ENCODE measurements around the gene TBC1D22B.
"Not testable (repeated sequence)": the region's sequence is repeated elsewhere in the genome, so short reads cannot be mapped to it uniquely, and the experiment has no call there.

GRCh38 chr6:37307484-37307883 lies 49.9 kb downstream of the TBC1D22B start:
- TF ChIP-seq, protein P1, sequence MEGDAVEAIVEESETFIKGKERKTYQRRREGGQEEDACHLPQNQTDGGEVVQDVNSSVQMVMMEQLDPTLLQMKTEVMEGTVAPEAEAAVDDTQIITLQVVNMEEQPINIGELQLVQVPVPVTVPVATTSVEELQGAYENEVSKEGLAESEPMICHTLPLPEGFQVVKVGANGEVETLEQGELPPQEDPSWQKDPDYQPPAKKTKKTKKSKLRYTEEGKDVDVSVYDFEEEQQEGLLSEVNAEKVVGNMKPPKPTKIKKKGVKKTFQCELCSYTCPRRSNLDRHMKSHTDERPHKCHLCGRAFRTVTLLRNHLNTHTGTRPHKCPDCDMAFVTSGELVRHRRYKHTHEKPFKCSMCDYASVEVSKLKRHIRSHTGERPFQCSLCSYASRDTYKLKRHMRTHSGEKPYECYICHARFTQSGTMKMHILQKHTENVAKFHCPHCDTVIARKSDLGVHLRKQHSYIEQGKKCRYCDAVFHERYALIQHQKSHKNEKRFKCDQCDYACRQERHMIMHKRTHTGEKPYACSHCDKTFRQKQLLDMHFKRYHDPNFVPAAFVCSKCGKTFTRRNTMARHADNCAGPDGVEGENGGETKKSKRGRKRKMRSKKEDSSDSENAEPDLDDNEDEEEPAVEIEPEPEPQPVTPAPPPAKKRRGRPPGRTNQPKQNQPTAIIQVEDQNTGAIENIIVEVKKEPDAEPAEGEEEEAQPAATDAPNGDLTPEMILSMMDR (IDR thresholded peaks at IDR 0.05) = not testable (repeated sequence)
- not testable (repeated sequence) for TF ChIP-seq POLR2AphosphoS5 (IDR thresholded peaks at IDR 0.05; ENCODE audit: low read depth, low read length); TAF1 (IDR thresholded peaks at IDR 0.05; ENCODE audit: borderline replicate concordance, low read depth, low read length); RCOR1 (IDR thresholded peaks at IDR 0.05; ENCODE audit: low read length); RFX5 (IDR thresholded peaks at IDR 0.05; ENCODE audit: low read length)
- TF ChIP-seq, protein P2, sequence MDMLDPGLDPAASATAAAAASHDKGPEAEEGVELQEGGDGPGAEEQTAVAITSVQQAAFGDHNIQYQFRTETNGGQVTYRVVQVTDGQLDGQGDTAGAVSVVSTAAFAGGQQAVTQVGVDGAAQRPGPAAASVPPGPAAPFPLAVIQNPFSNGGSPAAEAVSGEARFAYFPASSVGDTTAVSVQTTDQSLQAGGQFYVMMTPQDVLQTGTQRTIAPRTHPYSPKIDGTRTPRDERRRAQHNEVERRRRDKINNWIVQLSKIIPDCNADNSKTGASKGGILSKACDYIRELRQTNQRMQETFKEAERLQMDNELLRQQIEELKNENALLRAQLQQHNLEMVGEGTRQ (IDR thresholded peaks at IDR 0.05; ENCODE audit: borderline replicate concordance, low read depth, low read length) = not testable (repeated sequence)
